Measurements from ENCODE around the gene GPR4.
"Not testable (repeated sequence)": the region's sequence is repeated elsewhere in the genome, so short reads cannot be mapped to it uniquely, and the experiment has no call there.

The GPR4 gene

DNA sequence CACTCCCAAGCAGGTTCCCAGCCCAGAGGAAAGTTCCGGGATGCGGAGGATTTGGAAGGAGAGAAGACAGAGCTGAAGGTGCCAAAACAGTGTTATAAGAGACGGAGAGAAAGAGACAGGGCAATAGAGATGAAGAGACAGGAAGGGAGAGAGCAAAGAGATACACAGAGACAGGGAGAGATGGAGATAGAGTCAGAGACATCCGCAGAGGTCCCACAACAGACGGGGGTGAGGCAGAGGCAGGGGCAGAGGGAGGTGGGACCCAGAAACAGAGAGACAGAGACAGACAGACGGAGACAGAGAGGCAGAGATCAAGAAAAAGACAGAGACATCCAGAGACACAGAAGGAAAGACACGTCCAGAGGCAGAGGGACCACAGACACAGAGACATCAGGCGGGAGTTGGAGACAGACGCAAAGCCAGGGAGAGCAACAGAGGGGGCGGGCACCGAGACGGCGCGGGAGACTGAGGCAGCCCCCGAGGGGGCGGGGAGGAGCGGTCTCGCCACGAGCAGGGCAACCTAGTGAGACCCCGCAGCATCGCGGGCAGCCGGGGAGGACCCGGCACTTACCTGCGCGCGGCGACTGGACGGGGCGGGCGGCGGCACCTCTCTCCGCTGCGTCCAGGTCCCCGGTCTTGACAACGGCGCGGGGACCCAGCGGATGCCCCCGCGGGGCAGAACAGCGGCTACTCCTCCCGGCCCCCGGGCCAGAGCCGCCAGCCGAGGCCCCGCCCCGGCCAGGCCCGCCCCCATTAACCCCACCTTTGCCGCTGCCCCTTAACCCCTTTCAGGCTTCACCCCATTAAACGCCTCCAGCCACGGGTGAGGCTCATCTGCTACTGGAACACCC lies at the start of gene GPR4:
GPR4 (minus strand) TSS at position 689 of the 851 bp plus-strand sequence. CDS start 10,346 bp downstream, outside the sequence.
- DNase-seq: no peak

DNA sequence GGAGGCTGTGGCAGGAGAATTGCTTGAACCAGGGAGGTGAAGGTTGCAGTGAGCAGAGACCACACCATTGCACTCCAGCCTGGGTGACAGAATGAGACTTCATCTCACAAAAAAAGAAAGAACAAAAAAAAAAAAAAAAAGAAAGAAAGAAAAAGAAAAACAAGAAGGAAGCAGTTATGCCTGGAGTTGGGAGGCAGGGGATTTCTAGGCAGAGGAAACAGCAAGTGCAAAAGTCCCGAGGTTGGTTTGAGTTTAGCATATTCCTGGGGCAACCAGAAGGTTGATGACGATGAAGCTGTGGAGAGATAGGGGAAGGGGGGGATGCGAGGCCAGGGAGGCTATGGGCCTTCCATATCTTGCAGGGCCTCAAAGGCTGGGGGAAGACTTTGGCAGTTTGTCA lies 48.7 kb upstream of the GPR4 start:
- DNase-seq: no peak

GRCh38 chr19:45646345-45646698 lies 44.3 kb upstream of the GPR4 start:
- no peak for DNase-seq

- DNase-seq: peak; percentile 88
Observed at GRCh38 chr19:45645631-45646344, 43.8 kb upstream of the GPR4 start.

GRCh38 chr19:45645068-45645630 lies 43.1 kb upstream of the GPR4 start:
- no peak for DNase-seq

- no peak for DNase-seq
Observed at GRCh38 chr19:45643927-45644771, 42.1 kb upstream of the GPR4 start.

- DNase-seq: peak; percentile 70
Observed at GRCh38 chr19:45643024-45643926, 41.3 kb upstream of the GPR4 start.

DNA sequence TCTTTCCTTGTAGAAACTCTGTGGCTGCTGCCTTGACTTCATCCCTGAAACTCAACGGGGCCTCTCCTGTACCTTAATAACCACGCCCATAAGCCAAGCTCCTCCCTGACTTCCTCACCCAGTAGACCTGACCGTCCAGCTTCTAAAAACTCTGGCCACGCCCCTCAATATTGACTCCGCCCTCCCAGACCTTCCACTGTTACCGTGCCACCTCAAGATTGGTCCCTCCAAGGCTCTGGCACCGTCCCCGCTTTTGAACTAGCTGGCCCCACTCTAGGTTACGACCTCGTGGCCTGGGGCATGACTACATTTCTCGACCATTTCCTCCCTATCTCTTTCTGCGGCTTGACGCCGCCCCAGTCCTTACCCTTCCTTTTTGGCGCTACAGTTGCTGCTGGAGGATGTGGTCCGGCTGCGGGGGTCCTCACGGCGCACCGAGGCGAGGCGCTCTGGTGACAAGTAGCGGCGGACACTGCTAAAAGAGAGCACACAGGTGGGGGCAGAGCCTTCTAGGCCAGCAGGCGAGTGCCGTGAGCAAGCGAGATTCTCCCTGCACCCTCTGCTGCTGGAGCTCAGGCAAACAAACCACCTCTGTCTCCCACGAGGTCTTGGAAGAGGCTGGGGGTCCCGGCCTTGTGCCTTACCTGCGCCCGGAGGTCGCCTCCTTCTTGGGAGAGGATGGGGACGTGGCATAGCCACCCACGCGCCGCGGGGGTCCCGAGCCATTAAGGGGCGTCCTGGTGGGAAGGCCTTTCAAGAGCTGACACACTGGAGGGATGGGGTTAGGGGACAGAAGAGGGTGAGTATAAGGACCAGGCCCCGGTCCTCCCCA lies 39.5 kb upstream of the GPR4 start:
- peak; percentile 86 for DNase-seq

DNA sequence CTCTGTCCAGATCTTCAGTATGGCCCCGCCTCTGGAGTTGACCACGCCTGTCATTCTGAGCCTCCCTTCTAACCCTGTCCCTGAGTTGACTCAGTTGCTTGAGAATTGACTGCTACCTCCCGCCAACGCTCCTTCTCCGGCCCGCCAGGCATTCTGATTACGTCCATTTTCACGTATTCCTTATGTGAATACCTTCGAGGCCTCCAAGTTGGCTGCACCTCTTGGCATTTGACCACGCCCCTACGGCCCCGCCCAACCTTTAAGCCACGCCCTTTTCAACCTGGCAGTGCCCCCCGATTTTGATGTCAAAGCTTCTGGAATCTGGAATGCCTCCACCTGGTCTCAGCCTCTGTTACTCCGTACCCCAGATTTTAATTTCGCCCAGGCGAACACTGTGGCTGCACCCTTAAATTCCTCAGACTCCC lies 38.8 kb upstream of the GPR4 start:
- no peak for DNase-seq

GRCh38 chr19:45638930-45639729 lies 37.1 kb upstream of the GPR4 start, which contains the start of gene EML2:
TSS of gene EML2 (minus strand) at chr19:45639397. CDS start at chr19:45639376, 21 bp downstream.
- DNase-seq: peak; percentile 10

DNA sequence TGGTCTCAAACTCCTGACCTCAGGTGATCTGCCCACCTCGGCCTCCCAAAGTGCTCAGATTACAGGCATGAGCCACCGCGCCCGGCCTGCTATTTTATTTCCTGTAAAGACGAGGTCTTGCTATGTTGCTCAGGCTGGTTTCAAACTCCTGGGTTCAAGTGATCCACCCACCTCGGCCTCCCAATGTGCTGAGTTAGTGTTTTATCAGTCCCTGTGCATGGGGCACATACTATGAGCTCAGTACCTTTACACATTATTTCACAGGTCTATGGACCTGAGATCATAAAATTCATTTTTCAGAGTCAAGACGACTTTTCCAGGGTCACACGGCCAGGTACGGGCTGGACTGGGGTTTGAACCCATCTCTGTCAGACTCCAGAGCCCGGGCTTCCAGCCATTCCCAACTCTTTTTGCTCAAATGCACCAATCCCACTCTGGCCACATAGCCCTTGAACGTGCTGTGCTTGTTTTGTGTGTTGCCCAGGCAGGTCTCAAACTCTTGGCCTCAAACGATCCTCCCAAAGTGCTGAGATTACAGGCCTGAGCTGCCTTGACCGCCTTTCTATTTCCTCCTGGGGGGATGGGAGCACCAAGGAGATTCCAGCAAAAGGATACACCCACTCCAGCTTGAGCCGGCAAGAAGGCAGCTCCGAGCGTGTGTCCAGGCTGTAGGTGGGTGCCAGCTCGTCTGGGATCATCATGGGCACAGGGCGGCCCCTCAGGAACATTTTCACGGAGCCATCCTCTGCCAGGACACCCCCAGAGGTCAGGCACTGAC lies 36.1 kb upstream of the GPR4 start:
- peak; percentile 11 for DNase-seq

DNA sequence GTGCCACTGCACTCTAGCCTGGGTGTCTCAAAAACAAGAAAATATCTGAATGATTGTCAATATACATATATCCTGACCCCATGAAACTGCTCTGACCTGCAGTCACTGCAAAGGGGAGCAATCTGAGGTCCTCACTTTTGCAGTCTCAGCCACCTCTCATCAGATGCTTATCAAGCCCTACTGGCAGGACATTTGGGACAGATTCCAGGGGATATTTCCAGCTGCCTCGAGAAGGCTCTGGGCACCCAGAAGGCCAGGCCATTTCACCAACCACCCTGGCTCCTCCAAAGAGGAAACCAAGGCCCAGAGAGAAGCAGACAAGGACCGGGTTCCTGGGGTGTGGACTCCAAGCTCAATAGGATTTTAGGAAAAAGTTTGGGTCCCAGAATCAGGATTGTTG lies 34.9 kb upstream of the GPR4 start:
- no peak for DNase-seq

- DNase-seq: no peak
Observed at GRCh38 chr19:45636275-45636674, 34.3 kb upstream of the GPR4 start.

- peak; percentile 77 for DNase-seq
Observed at GRCh38 chr19:45632468-45633196, 30.6 kb upstream of the GPR4 start.

- peak; percentile 92 for DNase-seq
Observed at GRCh38 chr19:45630463-45630862, 28.5 kb upstream of the GPR4 start.

DNA sequence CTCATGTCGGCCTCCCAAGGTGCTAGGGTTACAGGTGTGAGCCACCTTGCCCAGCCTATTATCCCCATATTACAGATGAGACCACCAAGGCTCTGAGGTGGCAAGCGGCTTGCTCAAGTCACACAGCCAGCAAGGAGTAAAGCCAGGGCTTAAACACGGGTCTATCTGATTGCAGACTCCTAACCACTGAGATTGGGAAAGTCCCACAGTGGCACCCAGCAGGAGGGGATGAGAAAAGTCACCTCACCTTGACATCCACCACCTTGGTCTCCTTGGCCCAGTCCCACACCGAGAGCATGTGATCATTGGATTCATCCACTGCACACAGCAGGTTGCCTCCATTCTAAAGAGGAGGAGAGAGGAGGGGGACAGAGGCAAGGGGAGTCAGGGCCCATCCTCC lies 27.7 kb upstream of the GPR4 start:
- no peak for DNase-seq

DNA sequence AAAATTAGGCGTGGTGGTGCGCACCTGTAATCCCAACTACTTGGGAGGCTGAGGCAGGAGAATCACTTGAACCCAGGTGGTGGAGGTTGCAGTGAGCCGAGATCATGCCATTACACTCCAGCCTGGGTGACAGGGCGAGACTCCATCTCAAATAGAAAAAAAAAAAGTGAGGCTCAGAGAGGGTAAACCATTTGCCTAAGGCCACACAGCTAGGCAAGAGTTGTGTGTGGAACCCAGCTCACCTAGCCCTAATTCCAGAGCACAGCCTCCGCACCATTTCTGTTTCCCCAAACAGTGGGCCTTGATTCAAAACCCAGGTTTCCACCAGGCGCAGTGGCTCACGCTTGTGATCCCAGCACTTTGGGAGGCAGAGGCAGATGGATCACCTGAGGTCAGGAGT lies 26.2 kb upstream of the GPR4 start:
- not testable (repeated sequence) for DNase-seq

- no peak for DNase-seq
Observed at GRCh38 chr19:45623984-45624383, 22.0 kb upstream of the GPR4 start.

All from HCEC 1CT (cell line).